ENCODE results near the gene RGS9. TPM values are rescaled to one million over a fixed set of nuclear protein-coding genes. Genes with fewer than 3 reads are reported as not detected.

The RGS9 gene
- total RNA-seq, 2 donors from 2014 or later, result 4.3 to 4.4 TPM

DNA sequence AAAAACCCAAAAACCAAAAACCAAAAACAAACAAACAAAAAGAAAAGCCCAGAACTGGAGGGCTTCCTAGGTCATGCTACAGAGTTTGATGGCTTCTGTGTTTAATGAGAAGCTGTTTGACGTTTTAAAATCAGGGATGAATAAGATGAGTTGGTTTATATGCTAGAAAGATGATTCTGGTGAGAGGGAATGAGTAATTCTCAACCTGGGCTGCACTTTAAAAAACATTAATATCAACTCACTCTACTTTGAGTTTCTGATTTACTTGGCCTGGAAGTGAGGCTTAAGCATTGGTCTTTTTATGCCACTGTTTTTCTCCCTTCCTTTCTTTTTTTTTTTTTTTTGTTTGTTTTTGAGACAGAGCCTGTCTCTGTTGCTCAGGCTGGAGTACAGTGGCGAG, 5.1 kb downstream of the RGS9 start:
- intact Hi-C loops (cut with DNase I), result no loop called here
- Histone ChIP-seq H3K27me3 (no peaks in the 10 kb centered on the region), H3K27ac (no peak overlapping the region), H3K4me1 (peaks cover 7% of the 10 kb centered on the region), H3K36me3 (replicated peaks in 1 of 2; ENCODE audit: insufficient read depth in 1 of 2, low read depth in 2 of 2) (no peaks in the 10 kb centered on the region), H3K9me3 (no peaks in the 10 kb centered on the region), H3K4me3 (no peak overlapping the region)
- DNase-seq (no peak), ATAC-seq (no peak)
- TF ChIP-seq POLR2A (IDR thresholded peaks at IDR 0.05), result no peak
- TF ChIP-seq, protein P1, sequence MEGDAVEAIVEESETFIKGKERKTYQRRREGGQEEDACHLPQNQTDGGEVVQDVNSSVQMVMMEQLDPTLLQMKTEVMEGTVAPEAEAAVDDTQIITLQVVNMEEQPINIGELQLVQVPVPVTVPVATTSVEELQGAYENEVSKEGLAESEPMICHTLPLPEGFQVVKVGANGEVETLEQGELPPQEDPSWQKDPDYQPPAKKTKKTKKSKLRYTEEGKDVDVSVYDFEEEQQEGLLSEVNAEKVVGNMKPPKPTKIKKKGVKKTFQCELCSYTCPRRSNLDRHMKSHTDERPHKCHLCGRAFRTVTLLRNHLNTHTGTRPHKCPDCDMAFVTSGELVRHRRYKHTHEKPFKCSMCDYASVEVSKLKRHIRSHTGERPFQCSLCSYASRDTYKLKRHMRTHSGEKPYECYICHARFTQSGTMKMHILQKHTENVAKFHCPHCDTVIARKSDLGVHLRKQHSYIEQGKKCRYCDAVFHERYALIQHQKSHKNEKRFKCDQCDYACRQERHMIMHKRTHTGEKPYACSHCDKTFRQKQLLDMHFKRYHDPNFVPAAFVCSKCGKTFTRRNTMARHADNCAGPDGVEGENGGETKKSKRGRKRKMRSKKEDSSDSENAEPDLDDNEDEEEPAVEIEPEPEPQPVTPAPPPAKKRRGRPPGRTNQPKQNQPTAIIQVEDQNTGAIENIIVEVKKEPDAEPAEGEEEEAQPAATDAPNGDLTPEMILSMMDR (IDR thresholded peaks at IDR 0.05), result no peak
- WGBS, 2 donors, result 52 to 60% methylated on average over 2 of the region's 2 CpGs

DNA sequence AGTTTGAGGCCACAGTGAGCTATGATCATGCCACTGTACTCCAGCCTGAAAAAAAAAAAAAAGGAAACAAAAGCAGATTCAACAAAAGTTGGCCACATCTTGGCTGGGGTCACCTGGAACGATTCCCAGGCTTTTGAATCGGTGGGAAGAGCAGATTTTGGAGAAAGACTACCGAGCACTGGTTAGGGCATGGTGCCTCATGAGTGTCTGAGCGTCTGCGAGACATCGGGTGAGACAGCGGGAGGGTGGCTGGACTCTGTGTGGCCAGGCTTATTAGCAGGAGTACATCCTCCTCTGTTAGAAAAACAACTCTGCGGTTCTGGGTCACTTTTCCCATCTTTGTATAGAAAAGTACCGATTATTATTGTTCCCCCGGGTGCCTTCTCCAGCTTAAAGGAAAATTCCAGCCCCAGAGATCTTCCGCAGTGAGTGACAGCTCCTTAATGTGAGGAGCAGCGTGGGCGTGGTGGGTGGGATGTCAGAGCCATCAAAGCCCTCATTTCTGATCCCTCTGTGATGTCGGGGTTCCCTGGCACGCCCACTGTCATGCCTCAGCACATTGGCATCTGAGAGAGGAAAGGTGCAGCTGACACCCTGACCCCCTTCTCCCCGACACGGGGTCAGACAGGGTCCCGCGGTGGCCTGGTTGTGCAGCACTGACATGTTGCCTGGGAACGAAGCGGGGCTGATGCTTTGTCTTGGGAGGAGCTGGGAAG, 6.9 kb downstream of the RGS9 start:
- Histone ChIP-seq H3K36me3 (replicated peaks in 1 of 2; ENCODE audit: insufficient read depth in 1 of 2, low read depth in 2 of 2) (no peaks in the 10 kb centered on the region), H3K4me1 (no peaks in the 10 kb centered on the region), H3K9me3 (no peaks in the 10 kb centered on the region), H3K27ac (no peak overlapping the region), H3K27me3 (no peaks in the 10 kb centered on the region), H3K4me3 (no peak overlapping the region)
- 44 to 45% methylated on average over 16 to 20 of the region's 21 CpGs for WGBS, 2 donors
- ATAC-seq (no peak), DNase-seq (peak in 1 of 4 donors; percentile 14)
- intact Hi-C loops (cut with DNase I), result no loop called here
- no peak for TF ChIP-seq POLR2A (IDR thresholded peaks at IDR 0.05)
- TF ChIP-seq, protein P1 (IDR thresholded peaks at IDR 0.05), result no peak

DNA sequence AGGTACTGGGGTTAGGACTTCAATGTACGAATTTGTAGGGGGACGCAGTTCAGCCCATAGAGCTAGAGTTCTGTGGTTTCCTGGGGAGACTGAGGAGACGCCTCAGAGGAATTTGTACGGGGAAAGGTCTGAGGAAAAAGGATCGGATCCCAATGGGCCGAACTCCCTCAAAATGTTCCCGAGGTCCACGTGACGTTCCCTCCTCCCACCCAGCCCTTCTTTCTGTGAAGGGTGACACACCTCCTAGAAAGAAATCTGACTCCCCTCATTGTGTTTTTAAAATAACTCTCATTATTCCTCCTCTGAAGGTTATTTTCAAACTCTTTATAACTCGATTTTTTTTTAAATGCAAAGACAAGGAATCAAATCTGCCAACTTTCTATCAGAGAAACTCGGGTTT, 8.6 kb downstream of the RGS9 start:
- Histone ChIP-seq H3K27me3 (no peaks in the 10 kb centered on the region), H3K4me1 (no peaks in the 10 kb centered on the region), H3K27ac (no peak overlapping the region), H3K4me3 (no peak overlapping the region), H3K36me3 (replicated peaks in 1 of 2; ENCODE audit: insufficient read depth in 1 of 2, low read depth in 2 of 2) (no peaks in the 10 kb centered on the region), H3K9me3 (no peaks in the 10 kb centered on the region)
- no peak for ATAC-seq
- WGBS, 2 donors, result 79% methylated on average over 11 of the region's 11 CpGs
- intact Hi-C loops (cut with DNase I), result no loop called here
- DNase-seq, result no peak
- TF ChIP-seq, protein P1 (IDR thresholded peaks at IDR 0.05), result no peak
- no peak for TF ChIP-seq POLR2A (IDR thresholded peaks at IDR 0.05)

DNA sequence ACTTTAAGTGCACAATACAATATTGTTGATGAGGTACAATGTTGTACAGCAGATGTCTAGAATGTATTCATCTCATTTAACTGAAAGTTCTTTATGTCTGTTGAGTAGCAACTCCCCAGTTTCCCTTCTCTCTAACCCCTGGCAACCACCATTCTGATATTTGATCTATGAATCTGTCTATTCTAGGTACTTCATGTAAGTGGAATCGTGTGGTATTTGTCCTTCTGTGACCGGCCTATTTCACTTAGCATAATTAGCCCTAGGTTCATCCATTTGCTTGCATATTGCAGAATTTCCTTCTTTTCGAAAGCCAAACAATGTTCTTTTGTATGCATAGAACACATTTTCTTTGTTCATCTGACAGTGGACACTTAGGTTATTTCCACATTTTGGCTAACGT, 10.8 kb downstream of the RGS9 start:
- DNase-seq (no peak), ATAC-seq (no peak)
- no peak for TF ChIP-seq POLR2A (IDR thresholded peaks at IDR 0.05)
- TF ChIP-seq, protein P1 (IDR thresholded peaks at IDR 0.05), result no peak
- Histone ChIP-seq H3K36me3 (replicated peaks in 1 of 2; ENCODE audit: insufficient read depth in 1 of 2, low read depth in 2 of 2) (no peaks in the 10 kb centered on the region), H3K4me1 (no peaks in the 10 kb centered on the region), H3K27me3 (no peaks in the 10 kb centered on the region), H3K9me3 (no peaks in the 10 kb centered on the region), H3K27ac (no peak overlapping the region), H3K4me3 (no peak overlapping the region)
- WGBS, 2 donors, result 74 to 77% methylated on average over 4 of the region's 4 CpGs
- intact Hi-C loops (cut with DNase I), result no loop called here

Data from body of pancreas (tissue), 4 donors.